Stimulated activated CD4-positive, alpha-beta T cell treated with anti-CD3 and anti-CD28 coated beads, TNF-alpha, amount 100 ng/mL, for 1 hour (primary cell): ENCODE data around the gene NKRF.

Experiments
- DNase-seq, 3 donors: peaks; one replicate each; pipeline ENCODE4 v3.0.0-alpha.2; 2020; ENCODE audit warnings: low read depth in 3 of 3, low spot score in 1 of 3

Gene NKRF

DNA sequence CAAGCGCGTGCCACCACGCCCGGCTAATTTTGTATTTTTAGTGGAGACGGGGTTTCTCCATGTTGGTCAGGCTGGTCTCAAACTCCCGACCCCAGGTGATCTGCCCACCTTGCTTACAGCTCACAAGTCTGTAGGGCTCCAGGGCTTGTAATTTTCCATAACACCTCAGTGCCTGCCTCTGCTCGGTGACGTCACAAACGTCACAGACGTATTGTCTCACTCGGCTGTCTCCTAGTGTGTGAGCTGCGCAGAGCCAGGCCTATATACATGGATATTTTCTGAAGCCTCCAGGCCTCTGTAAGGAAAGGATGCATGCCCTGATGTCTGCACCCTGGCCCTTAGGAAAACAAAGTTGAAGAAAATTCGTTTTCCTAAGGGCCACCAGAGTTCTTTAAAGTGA lies 8.6 kb upstream of the NKRF start:
- DNase-seq = no peak

DNA sequence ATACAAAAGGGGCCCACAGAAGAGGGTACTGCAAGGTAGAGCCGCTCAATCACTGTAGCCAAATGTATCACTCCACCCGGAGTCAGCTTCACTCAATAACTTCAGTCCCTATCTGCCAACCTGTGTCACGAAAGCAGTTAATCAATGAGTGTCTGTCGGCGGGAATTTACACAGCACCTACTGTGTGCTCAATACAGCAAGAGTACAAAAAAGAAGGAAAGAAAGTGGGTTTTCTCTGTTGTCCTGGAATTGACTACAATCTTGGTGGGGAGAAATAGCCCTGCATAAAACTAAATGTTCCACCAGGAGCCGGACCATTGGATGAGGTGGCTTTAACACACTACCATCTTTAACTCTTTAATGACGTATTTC lies 780 bp upstream of the NKRF start:
- no peak for DNase-seq

DNA sequence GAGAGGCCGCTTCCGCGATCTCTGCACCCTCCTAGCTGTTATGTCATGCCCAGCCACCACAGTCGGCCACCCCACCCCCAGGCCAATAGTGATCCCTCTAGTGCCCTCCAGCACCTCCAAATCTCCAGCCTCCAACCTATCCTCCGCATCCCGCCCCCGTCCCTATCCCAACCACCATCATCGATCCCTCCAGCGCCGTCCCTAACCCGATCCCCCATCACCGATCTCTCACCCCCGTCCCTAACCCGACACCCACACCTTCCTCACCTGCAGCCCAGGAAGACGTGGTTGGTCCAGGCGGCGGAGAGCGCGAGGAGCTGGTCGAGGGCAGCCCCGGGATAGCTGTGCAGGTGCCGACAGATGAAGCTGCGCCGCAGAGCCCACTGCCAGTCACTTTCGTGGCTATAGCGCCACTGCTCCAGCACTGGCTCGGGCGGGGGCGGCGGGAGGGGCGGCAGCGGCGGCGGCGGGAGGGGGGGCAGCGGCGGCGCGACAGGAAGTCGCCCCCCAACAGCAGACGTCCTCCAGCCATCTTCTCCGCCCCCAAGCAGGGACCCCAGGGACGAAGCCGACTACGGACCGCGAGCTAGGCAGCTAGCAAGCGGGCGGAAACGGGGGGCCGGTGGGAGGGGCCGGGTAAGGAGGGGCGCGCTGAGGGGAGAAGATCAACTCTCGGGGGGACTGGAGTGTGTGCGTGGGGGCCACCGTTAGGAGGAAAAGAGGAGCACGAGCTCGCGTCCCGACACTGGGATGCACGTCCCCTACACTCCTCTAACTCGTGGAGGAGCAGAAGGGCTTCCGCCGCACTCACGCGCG lies 552 bp downstream of the NKRF start:
- peak; percentile 3 to 28 (median 17) for DNase-seq

DNA sequence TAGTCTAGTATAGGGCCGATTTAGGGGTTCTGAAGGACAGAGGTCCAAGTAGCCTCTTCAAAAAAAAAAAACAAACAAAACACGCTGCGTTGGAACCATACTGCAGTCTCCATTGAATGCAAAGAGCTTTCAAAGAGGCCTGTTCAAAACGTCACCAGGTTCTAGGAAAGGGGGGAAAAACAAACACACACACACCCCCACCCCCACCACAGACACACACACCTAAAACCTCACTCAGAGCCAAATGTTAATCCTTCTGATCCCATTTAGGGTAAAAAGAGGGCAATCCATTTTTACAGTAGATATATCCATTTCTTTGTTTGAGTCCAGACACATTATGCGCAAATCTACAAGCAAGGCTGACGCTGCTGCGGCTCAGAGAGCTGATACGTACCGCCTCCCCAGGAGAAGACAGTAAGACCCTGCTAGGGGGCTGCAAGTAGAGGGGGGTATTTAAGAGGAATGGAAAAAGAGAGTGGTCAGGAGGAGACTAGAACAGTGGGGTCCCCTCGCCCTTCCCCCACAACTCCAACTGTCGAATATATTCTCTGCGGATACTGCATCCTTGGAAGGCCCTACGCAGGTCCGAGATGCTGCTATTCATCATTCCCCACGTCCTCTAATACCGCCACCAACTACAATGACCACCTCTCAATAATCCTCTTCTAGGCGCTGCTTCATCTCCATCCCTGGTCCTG lies 1.3 kb downstream of the NKRF start:
- no peak for DNase-seq

DNA sequence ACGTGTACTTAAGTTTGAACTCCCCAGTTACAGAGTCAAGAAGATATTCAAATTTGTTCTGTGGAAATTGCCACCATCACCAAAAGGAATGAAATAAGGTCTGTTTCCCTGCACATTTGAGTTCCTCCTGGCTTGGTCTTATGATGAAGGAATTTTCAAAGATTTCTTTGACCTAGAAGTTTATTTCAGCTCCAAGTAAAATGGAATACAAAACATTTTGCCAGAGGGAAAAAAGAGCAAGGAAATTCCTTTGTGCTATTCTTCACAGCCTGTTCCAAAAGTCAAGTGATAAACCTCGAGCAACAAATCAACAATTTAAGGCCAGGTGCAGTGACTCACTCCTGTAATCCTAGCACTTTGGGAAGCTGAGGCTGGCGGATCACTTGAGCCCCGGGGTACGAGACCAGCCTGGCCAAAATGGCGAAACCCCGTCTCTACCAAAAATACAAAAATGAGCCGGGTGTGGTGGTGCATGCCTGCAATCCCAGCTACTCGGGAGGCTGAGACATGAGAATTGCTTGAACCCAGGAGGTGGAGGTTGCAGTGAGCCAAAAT lies 3.4 kb downstream of the NKRF start:
- DNase-seq = no peak

DNA sequence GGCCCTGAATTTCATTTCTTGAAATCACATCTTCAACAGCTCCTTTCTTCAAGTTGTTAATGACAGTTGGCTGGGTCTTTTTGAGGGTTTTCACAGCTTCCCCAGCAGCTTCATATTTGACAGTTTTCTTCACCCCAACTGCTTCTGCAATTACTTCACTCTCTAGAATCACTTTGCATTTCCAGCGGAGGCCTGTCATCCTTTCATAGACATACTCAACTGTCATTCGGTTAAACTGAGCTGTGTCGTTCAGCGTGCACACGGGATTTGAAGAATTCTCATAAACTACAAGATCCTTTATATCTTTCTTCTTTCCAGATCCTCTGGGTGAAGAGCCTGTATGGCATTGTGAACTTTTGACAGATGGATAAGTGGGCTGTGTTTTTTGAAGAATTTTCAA lies 16.4 kb downstream of the NKRF start:
- DNase-seq = no peak

DNA sequence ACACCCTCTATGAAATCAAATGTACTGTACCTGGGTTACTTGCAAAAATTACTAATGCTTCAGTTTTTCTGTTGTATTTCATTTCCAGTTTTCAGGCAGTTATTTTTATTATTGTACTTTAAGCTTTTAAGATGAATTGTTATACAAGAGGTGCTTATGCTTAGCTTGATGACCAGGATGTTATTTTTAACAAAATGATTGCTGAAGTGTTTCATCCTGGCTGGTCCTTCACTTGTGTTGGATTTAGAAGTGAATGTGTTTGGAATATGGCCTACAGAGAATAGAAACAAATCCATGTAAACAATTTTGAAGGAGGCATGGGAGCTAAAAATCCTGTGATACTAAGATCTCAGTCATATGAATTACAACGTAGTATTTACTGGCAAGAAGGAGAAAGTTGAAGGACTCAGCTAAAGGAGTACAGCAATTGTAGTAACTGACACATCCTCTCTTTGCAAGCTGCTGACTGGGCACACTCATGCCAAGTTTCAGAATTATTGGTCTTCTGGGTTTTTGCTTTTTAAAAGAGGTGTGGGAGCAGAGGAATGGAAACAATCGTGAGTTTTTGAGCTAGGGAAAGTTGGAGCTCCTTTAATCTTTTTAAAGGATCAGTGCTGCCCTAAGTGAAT lies 22.7 kb downstream of the NKRF start:
- DNase-seq = no peak

DNA sequence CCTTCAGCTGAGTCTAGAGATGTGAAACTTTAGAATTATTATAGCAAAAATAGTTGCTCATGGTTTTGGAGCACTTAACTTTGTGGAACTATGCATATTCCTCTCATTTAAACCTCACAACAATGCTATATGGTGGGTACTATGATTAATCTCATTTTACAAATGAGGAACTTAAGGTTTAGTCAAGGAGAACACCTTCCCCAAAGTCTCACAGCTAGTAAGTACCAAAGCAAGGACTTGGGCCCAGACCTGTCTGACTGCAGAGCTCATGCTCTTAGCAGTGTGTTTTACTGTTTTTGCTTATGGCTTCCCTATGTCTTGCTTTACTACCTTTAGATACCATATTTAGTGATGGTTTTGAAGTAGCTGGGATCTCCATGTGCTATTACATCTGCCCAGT lies 26.8 kb downstream of the NKRF start:
- DNase-seq = no peak

DNA sequence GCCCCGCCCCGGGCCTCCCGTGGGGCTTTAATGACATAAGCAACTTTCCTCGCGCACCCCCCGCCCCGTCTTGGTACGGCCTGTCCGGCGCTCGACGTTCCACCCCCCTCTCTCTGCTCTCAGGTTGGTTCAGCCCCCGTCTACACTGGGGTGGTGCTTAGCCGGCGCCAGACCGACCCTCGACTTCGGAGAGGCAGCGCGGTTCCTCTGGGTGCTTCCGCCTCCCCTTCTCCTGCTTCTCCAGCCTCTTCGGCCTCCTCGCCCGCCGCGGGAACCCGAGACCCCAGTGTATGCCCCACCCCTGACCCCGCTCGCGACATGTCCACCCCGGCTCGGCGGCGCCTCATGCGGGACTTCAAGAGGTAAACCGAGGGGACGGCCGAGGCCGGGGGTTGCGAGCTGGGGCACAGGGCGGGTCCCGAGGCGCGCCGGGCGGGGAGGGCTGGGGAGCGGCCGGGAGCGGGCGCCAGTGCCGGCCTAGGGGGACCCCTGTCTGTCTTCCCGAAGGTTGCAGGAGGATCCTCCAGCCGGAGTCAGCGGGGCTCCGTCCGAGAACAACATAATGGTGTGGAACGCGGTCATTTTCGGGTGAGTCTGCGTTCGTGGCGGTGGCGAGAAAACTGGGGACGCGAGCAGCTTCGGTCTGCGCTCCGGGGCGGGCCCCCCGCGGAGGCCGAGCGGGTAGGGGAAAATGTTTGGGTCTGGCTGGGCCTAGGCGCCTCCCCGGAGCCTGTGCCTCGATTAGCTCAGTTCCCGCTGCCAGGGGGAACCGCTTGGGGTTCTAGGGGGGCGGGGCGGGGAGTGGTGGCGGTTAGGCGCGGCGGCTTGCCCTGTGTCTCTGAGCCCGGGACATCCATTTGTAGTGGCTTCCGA lies 31.6 kb downstream of the NKRF start, which contains the start of gene UBE2A:
Gene UBE2A, plus strand, starts transcription at position 170 of the 873 bp plus-strand sequence. Its CDS starts 149 bp downstream, at position 319.
- DNase-seq = peak; percentile 73 to 79 (median 78)

DNA sequence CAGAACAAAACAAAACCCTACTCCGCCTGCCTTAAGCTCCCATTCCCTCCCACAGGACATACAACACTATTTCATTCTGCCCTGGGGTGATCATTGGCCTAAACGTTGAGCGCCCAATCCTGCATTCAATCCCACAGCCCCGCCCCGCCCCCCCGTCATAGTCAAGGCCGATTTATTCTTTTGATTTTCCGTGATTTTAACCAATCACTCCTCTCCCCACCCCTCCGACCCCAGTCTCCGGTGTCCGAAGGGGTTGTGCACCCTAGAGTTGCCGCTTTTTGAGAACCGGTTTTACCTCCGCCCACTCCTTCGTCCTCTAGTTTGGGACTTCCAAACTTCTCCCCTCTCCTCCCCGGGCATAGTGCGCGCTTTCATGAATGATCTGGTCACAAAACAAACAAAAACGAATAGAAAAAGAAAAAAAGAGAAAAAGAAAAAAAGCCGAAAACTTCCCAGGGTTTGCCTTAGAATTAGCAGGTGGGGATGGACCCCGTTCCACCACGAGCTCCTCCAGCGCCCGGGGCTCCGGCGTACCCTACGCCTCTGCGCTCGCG lies 32.3 kb downstream of the NKRF start:
- no peak for DNase-seq

DNA sequence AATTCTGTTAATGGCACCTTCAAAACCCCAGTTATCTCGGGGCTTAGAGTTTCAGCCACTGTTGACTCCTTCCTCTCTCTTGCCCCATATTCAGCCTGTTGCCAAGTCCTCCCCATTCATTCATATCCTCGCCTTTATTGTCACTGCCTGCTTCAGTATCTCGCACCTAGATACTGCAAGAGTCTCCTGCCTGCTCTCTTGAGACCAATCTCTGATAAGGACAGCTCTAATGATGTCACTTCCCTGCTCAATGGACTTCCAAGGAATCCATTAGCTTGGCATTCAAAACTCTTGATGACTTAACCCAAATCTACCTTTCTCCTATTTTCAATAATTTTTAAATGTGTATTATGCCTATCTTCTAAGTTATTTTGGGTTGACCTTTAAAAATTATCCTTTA lies 33.0 kb downstream of the NKRF start:
- no peak for DNase-seq

DNA sequence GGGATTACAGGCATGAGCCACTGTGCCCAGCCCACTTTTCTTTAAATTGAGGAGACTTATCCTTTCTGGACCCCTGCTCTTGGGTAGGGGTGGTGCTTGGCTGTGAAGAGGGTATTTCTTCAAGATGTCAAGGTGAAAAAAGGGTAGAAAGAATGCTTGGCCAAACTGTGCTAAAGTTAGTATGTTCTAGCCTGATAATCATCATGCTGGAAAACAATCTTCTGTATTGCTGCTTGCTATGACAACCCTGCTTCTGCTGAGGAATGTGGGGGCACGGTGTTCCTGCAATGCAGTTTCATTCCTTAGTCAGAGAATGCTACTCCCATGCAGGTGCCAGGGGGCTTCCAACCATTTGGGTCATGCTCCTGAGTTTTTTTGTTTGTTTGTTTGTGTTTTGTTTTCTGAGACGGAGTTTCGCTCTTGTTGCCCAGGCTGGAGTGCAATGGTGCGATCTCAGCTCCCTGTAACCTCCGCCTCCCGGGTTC lies 35.8 kb downstream of the NKRF start:
- no peak for DNase-seq

DNA sequence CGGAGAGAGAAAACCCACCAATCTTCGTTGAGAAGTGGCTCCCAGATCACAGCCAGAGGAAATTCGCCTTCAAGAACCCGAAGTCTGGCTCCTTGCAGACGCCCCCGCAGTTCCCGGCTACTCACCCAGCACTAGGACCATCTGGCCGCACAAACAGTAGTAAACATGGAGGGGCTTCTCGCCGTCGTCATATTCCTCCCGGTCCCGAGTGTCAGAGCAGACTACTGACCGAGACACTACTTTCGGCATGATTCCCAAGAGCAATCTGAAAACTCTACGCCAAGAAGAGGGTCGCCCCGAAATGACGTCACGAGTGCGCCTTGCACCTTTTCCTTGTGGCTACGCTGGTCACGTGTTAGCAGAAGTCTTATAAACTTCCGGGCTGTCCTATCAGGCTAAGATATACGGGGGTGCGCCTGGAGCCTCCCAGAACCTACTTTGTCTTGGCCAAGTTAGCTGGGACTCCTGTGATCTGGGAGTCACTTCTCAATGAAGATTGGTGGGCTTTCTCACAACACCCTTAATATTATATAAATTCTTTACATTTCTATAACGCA lies 41.0 kb downstream of the NKRF start, which contains the start of gene STEEP1:
Gene STEEP1, minus strand, starts transcription at position 303 of the 557 bp plus-strand sequence. Its CDS starts 54 bp downstream, at position 249.
- DNase-seq = peak; percentile 44 to 67 (median 62)

DNA sequence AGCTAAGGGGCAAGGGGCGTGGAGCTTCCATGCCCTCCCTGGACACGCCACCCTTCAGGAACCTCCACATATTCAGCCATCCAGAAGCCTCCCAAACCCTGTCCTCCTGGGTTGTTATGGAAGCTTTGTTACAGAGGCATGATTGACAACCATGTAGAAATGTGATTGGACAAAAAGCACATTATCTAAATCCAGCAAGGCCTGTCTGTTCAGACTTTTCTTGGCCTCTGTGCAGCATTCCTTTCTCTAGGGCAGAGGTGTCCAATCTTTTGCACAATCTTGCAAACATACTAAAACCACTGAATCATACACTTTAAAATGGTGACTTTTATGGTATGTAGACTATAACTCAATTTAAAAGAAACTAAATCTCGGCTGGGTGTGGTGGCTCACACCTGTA lies 53.7 kb downstream of the NKRF start:
- no peak for DNase-seq

DNA sequence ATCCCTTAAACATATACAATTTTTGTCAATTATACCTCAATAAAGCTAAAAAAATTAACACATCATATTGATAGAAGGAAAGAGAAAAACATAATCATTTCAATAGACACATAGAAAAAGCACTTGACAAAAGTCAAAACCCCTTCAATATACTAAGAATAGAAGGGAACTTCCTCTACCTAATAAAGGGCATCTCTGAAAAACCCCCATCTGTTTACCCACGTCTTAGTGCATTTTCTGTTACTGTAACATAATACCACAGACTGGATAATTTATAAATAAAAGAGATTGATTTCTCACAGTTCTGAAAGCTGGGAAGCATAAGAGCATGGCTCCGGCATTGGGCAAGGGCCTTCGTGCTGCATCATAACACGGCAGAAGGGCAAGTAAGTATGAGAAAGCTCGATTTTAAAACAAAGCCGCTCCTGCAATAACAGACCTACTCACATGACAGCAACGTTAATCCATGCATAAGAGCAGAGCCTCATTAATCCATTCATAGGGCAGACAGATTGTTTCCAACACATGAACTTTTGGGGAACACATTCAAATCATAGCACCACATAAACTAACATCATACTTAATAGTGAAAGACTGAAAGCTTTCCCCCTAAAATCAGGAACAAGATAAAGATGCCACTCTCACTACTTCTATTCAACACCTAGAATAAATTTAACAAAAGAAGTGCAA lies 56.8 kb downstream of the NKRF start:
- no peak for DNase-seq

DNA sequence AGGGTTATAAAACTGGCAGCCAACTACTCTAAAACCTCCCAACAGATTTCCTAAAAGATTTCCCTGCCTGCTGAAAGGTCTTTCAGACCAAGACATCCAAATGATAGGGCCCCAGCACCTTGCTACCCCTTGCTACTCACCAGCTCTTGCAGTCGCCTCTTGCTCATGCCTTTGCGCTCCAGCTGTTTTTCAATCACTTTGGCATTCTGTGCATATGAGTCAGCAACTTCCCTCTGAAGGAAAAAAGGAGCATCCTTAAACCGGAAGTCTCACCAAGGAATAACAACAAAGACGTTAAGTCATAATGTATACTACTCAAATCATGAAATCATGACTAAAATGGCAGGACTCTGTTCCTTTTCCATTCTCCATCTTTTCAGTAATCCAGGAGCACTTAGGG lies 65.0 kb downstream of the NKRF start:
- no peak for DNase-seq

DNA sequence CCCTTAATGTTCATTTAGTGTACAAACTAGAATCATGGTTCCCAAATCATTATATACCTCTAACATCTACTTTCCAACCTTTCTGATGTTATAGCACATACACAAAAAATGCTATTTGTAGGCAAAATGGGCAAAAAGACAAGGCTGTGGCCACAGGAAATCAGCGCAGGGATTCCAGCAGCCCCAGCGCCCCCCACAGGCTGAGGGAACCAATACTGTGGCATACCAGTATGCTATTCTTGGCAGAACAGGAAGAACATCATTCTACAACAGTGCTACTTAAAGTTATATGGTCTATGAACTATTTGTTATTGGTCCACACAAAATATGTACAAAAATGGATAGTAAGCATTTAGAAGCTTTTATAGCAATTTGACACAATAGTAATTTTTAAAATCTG lies 66.4 kb downstream of the NKRF start:
- no peak for DNase-seq
